HG02623 (cell line): ENCODE data around the gene SLC4A1.
"Not testable (repeated sequence)": the region's sequence is repeated elsewhere in the genome, so short reads cannot be mapped to it uniquely, and the experiment has no call there.

ENCODE experiments used
- ATAC-seq: cut with Tn5 transposase; IDR thresholded peaks from one replicate; pipeline ENCODE4 v1.9.1; 2021; ENCODE audit warnings: moderate library complexity; ENCODE audit not compliant: unreplicated experiment

Gene SLC4A1

DNA sequence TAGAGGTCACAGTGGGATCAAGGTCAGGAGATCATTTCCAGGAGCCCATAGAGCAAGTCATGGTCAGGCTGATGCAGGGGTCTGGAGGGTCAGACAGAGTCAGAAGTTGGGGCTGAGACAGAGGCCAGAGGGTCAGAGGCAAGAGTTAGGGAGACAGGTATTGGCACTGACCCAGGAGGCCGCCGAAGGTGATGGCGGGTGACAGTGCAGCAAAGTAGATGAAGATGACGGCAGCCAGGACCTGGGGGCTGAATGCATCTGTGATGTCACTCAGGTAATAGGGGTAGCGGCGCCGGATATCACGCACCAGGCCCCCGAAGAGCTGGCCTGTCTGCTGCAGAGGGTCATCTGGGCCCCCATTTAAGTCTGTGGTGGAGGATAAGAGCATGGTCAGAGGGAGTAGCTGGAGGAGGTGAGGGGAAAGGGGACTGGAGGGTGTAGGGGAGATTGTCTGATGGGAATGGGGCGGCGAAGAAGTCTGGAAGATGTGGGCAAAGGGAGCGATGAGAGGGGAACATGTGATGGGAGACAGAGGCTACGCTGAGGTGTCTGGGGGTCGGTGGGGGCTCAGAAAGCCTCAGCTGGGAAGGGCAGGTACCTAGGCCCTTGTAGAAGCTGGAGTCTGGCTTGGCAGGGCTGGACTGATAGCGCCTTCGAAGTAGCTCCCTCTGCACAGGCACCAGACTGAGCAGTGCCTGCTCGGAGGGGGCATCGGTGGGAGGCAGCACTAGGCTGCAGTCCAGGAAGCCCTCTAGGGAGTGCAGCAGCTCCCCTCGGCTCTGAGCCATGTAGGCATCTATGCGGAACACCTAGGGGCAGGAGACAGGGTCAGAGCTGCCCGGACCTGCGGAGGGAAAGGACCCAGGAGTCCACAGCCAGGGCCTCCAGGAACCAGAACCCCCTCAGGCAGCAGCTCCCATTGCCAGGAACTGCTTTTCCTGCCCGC is 9.8 kb downstream of the SLC4A1 start:
- ATAC-seq, result no peak

DNA sequence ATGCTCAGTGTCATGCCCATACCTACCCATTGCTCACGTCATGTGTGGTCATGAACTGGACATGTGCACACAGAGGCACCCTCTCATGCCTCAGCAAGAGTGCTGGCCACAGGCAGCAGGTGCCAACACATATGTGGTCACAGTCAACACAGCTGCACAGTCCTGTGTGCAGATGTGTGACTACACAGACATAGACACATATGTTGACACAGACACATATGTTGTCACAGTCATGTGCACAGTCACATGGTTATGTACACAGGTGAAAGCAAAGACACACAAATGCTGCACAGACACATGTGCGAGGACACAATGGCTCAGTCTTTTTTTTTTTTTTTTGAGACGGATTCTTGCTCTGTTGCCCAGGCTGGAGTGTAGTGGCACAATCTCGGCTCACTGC is 11.3 kb downstream of the SLC4A1 start:
- ATAC-seq, result no peak

DNA sequence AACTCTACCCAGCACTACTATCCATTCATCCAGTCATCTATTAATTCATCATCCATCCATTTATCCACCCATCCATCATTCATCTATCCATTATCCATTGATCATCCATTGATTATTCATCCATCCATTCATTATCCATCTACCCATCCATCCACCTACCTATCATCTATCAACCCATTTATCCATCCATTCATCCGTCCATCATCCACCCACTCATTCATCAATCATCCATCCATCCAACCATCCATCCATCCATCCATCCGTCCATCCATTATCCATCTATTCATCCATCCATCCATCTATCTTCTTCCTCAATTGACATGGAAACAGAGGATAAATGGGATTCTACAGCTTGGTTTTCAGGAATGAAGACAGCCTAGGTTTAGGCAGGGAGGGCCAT is 12.0 kb downstream of the SLC4A1 start:
- ATAC-seq, result no peak

DNA sequence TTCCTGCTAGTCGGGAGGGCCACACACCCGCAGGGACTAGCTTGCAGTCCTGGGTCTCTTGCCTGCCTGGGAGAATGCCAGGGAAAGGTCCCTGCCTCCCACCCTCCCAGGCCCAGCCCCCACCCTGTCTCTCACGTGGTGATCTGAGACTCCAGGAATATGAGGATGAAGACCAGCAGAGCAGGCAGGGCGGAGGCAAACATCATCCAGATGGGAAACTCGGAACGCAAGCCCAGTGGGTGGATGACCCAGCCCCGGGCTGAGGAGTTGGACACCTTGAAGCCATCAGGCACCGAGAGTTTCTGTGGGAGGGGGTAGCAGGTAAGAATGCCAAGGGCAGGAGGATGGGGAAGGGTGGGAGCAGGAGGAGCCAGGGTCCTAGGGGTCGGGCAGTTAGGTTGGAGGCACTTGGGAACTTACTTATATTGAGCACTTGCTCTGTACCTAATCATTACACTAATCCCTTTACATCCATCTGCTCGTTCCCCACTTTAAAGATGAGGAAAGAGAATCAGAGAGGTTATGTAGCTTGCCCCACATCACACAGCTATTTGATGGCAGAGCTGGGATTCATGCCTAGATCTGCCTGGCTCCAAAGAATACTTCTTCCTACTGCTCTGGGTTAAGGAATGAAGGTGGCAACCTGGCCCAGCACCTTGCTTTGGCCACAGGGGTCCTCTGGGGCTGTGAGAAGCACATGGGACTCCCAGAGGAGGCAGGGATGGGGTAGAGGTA is 13.4 kb downstream of the SLC4A1 start:
- no peak for ATAC-seq

DNA sequence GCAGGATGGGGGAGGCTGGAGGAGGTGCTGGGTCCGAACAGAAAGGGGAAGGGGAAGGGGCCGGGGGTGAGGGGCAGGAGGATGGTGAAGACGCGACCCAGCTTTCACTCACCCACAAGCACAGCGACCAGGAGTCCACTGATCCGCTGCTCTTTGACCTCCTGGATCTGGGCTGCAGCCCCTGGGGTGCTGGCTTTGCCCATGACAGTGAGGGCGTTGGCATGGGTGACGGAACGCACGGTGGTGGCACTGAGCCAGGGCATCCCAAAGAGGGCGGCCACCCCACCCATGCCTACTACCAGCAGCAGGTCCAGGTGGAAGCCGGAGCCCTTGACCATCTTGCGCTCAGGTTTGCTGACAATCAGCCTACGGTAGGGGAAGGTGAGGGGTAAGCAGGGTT is 14.9 kb downstream of the SLC4A1 start:
- ATAC-seq, result no peak

DNA sequence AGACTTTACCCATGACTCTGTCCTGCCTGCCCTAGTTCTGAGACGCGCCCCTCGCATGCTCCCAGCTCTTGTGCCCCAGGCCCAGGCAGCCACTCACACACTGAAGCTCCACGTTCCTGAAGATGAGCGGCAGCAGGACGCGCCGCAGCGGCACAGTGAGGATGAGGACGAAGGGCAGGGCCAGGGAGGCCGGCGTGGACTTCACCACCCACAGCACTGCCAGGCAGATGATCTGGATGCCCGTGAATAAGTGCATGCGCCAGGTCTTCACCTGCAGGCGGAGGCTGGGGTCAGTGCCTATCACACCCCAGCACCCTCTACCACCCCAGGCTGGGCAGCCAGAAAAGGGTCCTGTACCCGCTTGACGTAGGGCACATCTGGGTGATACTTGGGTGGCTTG is 16.9 kb downstream of the SLC4A1 start:
- no peak for ATAC-seq

DNA sequence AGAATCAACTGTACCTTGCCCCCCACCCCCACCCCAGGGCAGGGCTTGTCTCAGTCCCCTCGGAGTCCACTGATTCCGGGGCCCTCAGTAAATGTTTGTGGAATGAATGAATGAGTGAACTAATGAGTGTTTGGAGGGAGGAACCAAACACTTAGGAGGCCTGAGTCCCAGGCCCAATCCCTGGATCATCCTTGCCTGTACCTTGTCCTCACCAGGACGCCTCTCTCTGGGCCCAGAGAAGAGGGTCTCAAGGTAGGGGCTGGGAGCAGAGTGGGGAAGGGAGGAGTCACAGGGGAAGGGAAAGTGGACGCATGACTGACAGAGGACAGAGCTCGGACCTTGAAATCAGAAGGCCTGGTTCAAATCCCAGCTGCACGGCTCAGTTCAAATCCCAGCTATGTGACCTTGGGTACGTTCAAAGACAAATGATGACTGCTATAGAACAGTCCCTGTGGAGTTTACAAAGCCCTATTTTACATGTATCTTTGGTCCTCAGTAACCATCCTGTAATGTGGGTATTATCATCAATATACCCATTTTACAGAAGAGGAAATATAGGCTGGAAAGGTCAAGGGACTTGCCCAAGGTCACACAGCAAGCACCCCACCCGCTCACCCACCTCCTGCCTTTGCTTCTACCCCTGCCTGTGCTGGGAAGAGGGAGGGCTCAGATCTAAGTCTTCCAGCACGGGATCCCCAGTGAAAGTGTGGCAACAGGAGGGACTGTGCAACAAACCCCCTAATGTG is 18.3 kb downstream of the SLC4A1 start:
- no peak for ATAC-seq

DNA sequence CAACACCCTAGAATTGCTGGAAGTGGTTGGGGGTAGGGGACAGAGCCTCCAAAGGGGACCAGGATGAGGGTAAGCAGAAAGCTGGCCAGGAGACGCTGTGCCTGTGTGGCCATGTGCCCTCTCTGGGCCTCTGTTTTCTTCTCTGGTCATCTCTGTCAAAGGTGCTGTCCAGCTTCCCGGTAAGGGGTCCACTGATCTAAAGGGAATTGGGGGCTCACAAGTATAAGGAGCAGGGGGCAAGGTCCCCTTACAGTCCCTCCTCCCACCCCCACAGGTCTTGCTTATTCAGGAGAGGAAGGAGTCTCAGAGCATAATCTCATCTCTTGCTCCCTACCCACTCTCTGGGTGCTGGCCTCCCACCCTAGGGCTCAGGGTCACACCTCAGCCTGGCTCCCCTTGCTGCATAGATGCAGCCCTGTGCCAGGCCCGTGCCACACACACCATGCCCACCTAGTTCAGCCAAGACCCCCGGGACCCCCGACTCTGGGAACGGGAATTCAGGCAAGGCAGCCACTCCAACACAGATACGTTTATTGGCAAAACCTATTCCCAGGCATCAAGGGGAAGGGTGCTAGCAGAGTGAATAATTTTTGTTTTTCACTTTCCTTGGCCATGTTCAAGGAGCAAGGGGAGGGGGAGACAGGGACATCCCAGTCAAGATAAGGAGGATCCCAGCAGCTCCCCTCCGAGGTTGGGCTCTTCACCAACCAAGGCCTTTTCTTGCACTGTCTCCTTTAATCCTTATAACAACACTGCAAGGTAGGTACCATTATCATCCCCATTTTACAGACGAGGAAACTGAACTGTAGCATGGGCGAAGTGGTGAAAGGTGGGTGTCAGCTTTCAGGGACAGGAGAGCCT is 19.8 kb downstream of the SLC4A1 start:
- ATAC-seq, result no peak

DNA sequence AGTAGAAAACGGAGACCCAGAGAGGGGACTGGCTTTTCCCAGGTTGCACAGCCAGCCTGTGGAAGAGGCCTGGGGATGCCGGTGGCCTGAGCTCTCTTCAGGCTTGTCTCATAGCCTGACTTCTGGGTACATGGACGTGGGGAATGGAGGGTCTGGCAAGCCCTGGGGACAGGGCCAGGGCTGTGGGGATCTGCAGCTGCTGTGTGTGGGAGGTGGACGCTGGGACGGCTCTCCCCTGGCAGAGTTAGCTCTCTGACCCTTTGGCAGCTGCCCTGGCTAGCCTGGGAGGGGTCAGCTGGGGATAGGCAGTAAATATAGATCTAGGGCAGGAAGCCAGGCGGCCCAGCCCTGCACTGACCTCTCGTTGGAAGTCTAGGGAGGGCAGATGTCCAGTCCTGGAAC is 20.5 kb downstream of the SLC4A1 start:
- ATAC-seq, result no peak

DNA sequence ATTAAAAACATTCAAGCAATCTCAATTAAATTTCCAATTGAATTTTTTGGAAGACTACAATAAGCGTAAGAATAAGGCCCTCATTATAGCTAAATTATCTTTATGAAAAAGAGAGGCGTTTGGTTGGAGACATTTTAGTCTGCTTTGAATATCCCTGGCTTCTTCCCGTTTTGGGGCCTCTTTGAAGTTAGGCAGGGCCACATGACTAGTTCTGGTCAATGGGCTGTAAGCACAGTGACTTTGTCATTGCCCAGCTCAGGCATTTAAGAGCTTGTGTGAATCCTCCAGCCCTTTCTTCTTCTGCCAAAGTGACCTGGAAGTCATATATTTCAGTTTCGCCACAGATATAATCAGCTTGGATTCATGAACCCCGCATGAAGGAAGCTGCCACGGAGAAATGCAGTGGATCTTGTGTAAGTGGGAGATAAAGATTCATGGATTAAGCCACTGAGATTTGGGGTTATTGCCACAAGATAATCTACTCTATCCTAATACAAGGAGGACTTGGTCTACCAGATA is 26.8 kb downstream of the SLC4A1 start:
- ATAC-seq, result no peak

DNA sequence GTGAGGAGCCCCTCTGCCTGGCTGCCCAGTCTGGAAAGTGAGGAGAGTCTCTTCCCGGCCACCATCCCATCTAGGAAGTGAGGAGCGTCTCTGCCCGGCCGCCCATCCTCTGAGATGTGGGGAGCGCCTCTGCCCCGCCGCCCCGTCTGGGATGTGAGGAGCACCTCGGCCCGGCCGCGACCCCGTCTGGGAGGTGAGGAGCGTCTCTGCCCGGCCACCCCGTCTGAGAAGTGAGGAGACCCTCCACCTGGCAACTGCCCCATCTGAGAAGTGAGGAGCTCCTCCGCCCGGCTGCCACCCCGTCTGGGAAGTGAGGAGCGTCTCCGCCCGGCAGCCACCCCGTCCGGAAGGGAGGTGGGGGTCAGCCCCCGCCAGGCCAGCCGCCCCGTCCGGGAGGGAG is 30.0 kb downstream of the SLC4A1 start:
- not testable (repeated sequence) for ATAC-seq

DNA sequence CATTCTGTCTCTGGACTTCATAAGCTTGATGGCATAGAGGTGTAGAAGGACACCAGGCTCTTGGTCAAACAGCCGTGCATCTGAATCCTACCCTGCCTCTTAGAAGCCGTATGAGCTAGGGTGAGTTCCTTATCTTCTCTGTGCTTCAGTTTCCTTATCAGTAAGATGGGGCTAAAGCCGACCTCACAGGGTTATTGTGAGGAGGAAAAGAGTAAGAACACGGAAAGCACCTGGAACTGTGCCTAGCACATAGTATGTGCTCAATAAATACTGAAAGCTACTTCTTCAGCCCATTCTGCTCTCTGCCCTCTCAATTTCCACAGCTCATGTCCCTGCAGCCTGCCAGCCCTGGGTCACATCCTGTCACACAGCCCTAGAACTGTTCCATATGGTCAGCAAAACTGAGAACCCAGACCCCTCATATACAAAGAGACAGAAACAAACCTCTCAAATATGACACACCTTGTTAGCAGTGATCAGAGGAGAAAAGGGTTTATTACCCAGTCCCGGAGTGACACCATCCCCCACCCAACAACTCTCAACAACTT is 31.4 kb downstream of the SLC4A1 start:
- ATAC-seq, result no peak

DNA sequence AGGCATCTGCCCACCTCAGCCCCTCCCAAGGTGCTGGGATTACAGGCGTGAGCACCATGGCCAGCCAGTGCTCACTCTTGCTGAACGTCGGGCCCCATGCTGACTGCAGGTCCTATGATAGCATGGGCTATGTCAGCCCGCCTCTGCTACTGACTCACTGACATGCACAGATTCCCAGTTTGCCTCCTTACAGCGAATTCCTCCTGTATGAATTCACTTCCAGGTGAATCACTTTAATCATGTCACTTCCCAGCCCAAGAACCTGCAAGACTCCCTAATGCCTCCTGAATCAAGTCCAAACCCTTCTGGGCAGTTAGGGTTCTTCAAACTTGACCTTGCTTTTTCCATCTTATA is 32.4 kb downstream of the SLC4A1 start:
- ATAC-seq, result no peak

DNA sequence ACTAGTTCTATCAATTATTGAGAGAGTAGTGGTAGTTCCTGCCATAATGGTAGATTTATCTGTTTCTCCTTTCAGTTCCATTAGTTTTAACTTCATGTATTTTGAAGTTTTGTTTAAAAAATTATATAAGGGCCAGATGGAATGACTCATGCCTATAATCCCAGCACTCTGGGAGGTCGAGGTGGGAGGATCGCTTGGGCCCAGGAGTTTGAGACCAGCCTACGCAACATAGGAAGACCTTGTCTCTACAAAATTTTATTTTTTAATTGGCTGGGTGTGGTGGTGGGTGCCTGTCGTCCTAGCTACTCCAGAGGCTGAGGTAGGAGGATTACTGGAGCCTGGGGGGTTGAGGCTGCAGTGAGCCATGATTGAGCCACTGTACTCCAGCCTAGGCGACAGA is 34.4 kb downstream of the SLC4A1 start:
- ATAC-seq, result no peak

DNA sequence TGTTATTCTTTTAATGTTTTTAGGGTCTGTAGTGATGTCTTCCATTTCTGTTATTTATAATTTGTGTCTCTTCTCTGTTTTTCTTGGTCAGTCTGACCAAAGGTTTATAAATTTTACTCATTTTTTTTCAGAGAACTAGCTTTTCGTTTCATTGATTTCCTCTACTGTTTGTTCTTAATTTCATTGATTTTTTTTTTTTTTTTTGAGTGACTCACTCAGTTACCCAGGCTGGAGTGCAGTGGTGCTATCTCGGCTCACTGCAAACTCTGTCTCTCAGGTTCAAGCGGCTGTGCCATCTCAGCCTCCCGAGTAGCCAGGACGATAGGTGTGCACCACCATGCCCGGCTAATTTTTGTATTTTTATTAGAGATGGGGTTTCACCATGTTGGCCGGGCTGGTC is 35.9 kb downstream of the SLC4A1 start:
- no peak for ATAC-seq

DNA sequence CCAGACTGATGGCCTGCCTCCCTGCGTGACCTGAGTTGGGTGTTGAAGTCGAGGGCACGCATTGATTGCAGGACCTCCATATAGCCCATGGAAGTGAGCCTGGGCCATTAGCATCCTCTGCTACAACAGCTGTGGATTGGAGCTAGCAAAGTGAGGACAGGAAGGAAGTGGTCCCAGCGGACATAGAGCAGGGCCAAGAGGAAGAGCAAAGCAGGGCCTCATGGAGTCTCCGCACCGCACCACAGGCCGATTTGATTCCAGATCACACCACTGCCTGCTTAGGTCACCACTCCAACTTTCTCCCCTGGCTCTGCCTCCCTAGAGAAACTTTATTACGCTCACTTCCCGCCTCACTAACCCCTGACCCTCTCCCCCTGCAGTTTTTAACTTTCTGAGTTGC is 37.8 kb downstream of the SLC4A1 start:
- no peak for ATAC-seq

DNA sequence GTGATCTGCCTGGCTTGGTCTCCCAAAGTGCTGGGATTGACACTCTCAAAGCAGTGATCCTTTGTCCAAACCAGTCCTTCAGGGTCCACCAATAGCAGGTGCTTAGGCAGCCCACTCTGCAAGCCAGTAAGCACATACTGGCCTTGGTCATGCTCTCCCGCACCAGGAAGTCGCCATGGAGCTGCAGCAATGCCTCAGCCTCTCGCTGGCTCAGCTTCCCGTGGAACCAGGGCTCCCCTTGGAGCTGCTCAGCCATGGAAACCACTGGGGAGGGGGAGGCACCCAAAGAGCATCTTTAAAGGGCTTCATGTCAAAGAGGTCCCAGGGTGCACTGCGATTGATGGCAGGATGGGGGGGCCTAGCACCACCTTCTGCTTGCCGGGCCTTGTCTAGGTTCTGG is 38.8 kb downstream of the SLC4A1 start:
- ATAC-seq, result no peak

DNA sequence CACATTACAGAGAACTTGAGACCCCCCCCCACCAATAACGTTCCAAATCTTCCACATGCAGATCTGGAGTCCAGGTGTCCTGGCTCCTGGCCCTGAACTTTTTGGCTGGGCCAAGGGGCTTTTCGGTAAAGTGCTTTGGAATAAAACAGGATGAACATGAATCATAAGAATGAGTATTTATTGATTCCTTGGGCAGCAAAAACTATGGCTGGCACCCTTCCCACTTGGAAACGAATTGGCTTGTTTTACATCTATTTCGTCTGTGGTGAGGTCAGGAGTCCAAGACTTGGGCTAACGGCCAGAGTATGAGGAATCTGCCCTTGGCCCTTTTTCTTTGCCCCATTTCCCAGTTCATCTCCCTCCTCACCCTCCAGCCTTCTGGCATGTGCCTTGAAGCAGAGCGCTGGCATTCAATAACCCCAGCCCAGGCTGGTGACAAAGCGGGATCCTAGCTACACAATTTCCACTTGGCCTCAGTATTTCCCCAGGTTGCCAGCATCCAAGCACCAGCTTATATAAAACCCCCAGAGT is 44.3 kb downstream of the SLC4A1 start:
- no peak for ATAC-seq

DNA sequence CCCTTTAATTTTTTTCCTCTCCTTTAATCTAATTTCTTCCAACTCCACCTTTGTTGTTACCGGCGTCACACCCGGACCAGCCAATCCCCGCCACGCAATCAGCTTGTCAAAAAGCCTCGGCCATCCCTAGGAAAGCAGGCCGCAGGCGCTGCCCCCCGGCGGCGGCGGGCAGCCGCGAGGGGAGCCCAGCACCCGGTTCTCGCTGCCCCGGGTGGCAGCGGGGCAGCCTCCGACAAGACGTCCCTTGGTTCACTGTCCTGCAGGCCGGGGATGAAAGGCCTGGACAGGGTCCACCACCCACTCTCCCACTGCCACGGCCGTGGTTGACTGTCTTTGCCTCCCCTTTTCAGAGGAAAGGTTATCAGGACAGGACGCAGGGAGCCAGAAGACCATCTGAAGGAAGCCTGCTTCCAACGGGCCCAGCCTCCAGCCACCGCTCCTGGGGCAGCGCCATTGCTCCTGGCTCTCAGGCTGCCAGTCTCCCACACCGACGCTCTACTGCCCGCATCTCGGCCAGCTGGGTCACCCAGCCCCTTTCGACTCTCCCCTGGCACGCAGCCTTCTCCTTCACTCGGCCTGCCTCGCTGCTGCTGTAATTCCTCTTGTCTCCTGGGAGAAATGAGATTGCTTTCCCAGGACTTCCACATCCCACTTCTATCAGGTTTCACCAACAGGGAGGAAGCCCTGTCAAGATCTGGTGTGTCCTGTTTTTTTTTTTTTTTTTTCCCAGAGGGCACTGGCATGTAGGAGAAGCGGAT is 45.6 kb downstream of the SLC4A1 start:
- ATAC-seq, result no peak

DNA sequence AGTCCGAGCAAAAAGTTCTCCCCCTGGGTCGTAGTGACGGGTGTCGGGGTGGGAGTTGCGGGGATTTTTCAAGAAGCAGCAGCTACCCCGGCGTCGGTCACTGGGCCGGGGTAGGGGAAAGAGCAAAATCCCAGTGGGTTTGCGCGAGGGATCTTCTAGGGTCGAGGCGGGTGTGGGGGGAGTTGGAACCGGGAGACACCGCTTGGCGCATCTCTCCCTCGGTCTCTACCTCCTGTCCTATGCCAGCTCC is 46.1 kb downstream of the SLC4A1 start:
- no peak for ATAC-seq
